ENCODE results near the gene KIAA1755.

- TF ChIP-seq RELA (IDR thresholded peaks at IDR 0.05; ENCODE audit: borderline replicate concordance, partially characterized antibody): no peak
- no peak for TF ChIP-seq FOXK2 (IDR thresholded peaks at IDR 0.05)
- TF ChIP-seq, protein P1, sequence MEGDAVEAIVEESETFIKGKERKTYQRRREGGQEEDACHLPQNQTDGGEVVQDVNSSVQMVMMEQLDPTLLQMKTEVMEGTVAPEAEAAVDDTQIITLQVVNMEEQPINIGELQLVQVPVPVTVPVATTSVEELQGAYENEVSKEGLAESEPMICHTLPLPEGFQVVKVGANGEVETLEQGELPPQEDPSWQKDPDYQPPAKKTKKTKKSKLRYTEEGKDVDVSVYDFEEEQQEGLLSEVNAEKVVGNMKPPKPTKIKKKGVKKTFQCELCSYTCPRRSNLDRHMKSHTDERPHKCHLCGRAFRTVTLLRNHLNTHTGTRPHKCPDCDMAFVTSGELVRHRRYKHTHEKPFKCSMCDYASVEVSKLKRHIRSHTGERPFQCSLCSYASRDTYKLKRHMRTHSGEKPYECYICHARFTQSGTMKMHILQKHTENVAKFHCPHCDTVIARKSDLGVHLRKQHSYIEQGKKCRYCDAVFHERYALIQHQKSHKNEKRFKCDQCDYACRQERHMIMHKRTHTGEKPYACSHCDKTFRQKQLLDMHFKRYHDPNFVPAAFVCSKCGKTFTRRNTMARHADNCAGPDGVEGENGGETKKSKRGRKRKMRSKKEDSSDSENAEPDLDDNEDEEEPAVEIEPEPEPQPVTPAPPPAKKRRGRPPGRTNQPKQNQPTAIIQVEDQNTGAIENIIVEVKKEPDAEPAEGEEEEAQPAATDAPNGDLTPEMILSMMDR (IDR thresholded peaks at IDR 0.05 in 2 of 3, conservative IDR thresholded peaks at IDR 0.05 in 1 of 3; ENCODE audit: control insufficient read depth in 2 of 3, extremely low read depth in 1 of 3, insufficient read depth in 1 of 3, low read depth in 3 of 3, low read length in 3 of 3): no peak
- TF ChIP-seq POLR2A (IDR thresholded peaks at IDR 0.05; ENCODE audit: low read depth, low read length): no peak
Observed at GRCh38 chr20:38181971-38182370, 78.6 kb downstream of the KIAA1755 start.

Measured in GM12878 (cell line).